Measurements from ENCODE around the gene HAUS7. TPM values are rescaled to one million over a fixed set of nuclear protein-coding genes. Genes with fewer than 3 reads are reported as not detected.
A peak's percentile ranks its signal among the peaks of the same experiment; 100 is the strongest.

Gene HAUS7
- total RNA-seq, 2 donors from 2014 or later: 21.2 to 67.4 TPM

DNA sequence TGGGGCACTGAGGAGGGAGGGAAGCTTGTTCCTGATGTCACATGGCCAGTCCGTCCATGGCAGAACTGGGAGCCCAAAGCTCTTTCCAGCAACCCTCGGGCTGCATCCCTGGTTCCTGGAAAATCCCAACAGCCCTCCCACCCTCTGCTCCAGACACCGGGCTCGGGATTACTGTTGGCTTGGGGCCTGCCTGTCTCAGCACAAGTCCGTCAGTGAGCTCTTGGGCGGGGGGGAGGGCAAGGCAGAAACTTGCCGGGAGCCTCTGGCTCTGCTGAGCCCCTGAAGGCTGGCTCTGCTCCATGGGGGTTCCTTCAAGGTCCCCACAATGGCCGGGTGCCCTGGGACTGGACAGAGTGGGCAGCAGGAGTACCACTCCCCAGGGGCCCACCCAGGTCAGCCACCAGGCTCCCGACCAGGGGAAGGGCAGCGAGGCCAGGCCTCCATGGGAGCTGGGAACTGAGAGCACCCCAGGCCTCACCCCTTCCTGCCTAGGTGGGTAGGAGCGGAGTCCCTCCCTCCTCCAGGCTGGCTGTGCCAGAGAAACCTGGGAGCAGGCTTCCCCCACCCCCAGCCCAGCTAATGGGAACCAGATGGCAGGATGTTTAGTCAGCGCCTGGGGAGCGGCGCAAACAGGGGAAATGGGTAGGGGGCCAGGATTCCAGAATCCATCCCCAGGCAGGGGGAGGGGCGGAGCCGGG is 6.4 kb upstream of the HAUS7 start:
- Mint-ChIP-seq H3K27ac (no peak overlapping the region), H3K4me3 (no peak overlapping the region), H3K9me3 (no peaks in the 10 kb centered on the region), H3K27me3 (no peaks in the 10 kb centered on the region), H3K36me3 (ENCODE audit: low read depth) (no peaks in the 10 kb centered on the region), H3K4me1 (no peaks in the 10 kb centered on the region)
- ATAC-seq (replicated peaks): no peak

DNA sequence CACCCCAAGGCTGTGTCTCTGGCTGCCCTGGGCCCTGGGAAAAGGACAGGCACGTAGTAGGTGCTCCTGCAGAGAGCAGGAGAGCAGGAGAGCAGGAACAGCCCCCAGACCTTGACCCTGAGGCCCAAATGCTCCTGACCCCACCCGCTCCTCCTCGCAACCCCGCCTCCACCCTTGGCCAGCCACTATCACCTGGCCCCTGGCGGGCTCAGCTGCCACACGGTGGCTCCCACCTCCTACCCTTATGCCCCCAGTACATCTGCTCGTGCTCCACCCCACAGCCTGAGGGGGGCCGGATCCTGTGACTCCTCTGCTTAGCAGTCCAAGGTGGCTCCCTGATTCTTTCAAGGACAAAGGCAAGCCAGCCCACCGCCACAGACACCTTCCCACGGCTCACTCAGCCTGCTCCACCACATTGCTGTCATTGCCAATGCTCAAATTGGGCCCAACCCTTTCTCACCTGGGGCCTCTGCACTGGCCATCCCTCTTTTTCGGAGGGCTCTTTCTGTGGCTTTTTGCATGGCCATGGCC is 5.4 kb upstream of the HAUS7 start:
- no peaks in the 10 kb centered on the region for H3K36me3 Mint-ChIP-seq (ENCODE audit: low read depth)
- H3K4me3 Mint-ChIP-seq: no peak overlapping the region
- no peak overlapping the region for H3K27ac Mint-ChIP-seq
- H3K27me3 Mint-ChIP-seq: no peaks in the 10 kb centered on the region
- no peak for ATAC-seq (replicated peaks)
- no peaks in the 10 kb centered on the region for H3K4me1 Mint-ChIP-seq
- H3K9me3 Mint-ChIP-seq: no peaks in the 10 kb centered on the region

DNA sequence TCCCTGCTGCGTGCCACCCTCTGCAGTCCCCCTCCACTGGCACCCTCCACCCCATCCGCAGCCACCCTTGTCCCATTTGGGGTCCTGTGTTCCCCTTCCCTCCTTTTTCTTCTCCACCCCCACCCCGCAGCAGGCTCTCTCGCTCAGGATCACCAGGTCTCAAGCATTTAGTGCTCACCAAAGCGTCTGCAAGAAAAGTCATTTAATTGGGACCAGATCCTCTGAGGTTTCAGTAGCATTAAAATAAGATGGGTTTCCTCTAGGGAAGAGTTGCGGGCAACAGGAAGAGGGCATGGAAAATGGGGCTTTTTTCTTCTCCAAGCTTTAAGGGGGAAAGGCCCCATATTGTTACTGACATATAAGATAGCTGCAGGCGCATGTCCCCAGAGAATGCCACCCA is 4.9 kb upstream of the HAUS7 start:
- no peak for ATAC-seq (replicated peaks)
- Mint-ChIP-seq H3K4me3 (no peak overlapping the region), H3K36me3 (ENCODE audit: low read depth) (no peaks in the 10 kb centered on the region), H3K27me3 (no peaks in the 10 kb centered on the region), H3K9me3 (no peaks in the 10 kb centered on the region), H3K4me1 (no peaks in the 10 kb centered on the region), H3K27ac (no peak overlapping the region)

DNA sequence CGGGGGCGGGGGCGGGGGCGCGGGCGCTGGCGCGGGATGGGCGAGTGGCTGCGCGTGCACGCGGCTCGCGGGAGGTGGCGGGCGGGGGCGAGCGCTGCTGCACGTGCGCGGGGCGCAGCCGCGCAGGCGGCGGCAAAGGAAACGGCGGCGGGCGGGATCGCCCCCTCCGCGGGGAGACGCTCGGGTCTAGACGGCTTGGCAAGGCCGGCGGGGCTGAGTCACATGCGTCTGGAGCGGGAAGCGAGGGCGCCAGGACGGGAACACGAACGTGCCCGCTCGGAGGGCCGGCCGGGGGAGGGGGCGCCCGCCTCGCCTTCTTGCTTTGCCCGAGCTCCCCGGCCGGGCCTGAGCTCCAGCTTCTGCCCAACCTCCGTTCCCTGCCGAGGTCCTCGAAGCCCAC is 4.3 kb upstream of the HAUS7 start:
- Mint-ChIP-seq H3K27ac (no peak overlapping the region), H3K4me3 (no peak overlapping the region), H3K4me1 (no peaks in the 10 kb centered on the region), H3K9me3 (no peaks in the 10 kb centered on the region), H3K27me3 (no peaks in the 10 kb centered on the region), H3K36me3 (ENCODE audit: low read depth) (no peaks in the 10 kb centered on the region)
- ATAC-seq (replicated peaks): no peak

DNA sequence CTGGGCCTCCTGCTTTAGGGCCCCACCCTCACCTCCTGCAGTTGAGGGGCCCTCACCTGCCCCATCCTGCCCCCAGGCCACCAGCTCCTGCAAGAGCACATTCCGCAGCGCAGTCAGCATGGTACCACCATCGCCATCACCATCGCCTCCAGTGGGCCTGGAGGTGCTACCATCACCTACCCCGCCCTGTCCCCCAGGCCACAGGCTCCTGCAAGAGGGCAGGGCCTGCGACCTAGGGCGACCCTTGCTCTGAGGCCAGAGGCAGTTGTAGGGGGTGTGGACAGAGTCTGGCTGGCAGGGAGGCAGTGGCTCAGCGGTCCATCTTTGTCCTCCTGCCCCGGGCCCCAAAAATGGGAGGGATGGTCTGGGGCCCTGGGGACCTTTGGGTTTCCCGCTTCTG is 3.9 kb upstream of the HAUS7 start:
- H3K4me3 Mint-ChIP-seq: no peak overlapping the region
- H3K9me3 Mint-ChIP-seq: no peaks in the 10 kb centered on the region
- no peak for ATAC-seq (replicated peaks)
- no peak overlapping the region for H3K27ac Mint-ChIP-seq
- no peaks in the 10 kb centered on the region for H3K36me3 Mint-ChIP-seq (ENCODE audit: low read depth)
- no peaks in the 10 kb centered on the region for H3K27me3 Mint-ChIP-seq
- no peaks in the 10 kb centered on the region for H3K4me1 Mint-ChIP-seq

DNA sequence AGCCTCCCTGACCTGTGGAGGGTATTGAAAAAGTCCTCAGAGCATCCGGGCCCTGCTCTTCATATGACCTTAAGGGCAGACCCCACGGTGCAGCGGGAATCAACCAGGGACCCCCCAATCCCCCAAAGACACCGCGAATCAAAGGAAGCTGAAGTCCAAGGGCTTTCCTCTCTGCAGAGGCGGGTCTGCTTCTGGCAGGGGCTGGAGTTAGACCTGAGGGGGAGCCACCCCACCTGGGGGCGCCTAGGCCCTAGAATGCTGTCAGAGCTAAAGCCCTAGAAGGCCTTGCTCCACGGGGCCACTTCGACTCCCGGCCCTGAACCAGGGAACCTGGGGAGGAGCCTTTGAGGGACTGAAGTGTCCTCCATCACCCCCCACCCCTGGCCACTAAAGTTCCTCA is 2.8 kb upstream of the HAUS7 start:
- no peaks in the 10 kb centered on the region for H3K9me3 Mint-ChIP-seq
- H3K4me1 Mint-ChIP-seq: no peaks in the 10 kb centered on the region
- H3K27me3 Mint-ChIP-seq: no peaks in the 10 kb centered on the region
- H3K36me3 Mint-ChIP-seq (ENCODE audit: low read depth): no peaks in the 10 kb centered on the region
- H3K4me3 Mint-ChIP-seq: peak overlapping the region; percentile 26
- ATAC-seq (replicated peaks): no peak
- no peak overlapping the region for H3K27ac Mint-ChIP-seq

DNA sequence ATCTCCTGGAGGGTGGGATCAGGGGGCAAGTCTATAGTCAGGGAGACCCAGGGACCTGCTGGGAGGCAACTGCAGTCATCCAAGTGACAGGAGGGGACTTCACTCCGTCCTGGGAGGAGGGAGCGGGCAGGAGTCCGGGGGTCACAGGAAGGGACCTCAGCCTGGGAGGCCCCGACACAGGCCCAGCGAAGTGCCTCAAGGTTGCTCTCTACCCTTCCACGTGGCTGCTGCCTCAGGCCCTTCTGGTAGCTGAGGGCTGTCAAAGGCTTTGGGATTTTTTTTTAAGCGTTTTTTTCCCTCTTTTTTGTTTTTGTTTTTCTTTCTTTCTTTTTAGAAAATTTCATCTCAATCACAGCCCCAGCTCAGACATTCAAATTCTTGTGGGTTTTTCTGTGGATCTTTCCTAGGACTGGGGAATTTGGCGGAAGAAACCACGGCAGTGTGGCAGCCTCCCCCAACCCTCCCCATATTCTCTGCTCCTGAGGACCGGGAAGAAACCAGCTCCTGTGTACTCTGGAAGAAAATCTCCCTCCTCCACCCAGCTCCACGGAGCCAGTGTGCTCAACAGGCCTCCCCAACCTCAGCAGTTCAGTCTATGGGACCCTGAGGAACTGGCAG is 1.4 kb upstream of the HAUS7 start:
- H3K27me3 Mint-ChIP-seq: no peaks in the 10 kb centered on the region
- ATAC-seq (replicated peaks): no peak
- no peaks in the 10 kb centered on the region for H3K9me3 Mint-ChIP-seq
- no peak overlapping the region for H3K27ac Mint-ChIP-seq
- H3K4me3 Mint-ChIP-seq: peak overlapping the region; percentile 67
- H3K36me3 Mint-ChIP-seq (ENCODE audit: low read depth): peaks cover 11% of the 10 kb centered on the region
- H3K4me1 Mint-ChIP-seq: no peaks in the 10 kb centered on the region

DNA sequence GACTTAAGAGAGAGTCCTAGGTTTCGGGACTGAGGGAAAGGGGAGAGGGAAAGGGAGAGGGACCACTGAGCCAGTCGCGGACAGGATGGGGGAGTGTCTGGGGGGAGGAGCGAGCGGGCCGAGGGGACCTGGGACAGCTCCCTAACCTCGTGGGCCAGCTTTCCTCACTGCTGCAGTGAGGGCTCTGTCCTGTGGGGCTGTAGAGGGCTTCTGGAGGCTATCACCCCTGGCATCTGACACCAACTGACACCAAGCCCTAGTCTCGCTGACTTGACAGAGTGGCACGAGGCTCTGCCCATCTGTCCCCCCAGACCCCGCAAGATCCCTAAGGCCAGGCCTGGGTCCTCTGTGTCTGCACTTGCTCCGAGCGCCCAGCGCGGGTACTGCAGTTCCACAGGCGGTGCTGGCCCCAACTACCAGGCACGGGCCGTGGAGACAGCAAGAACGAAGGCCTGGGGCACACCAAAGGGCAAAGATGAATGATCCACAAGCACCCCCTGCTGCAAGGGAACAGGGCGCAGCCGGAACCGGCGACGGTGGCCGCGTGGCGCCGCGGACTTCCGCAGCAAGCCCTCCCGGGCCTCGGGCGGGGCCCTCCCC is 465 bp downstream of the HAUS7 start:
- Mint-ChIP-seq H3K4me1 (no peaks in the 10 kb centered on the region), H3K27ac (no peak overlapping the region), H3K4me3 (peak overlapping the region; percentile 67), H3K27me3 (no peaks in the 10 kb centered on the region), H3K36me3 (ENCODE audit: low read depth) (peaks cover 11% of the 10 kb centered on the region), H3K9me3 (no peaks in the 10 kb centered on the region)
- ATAC-seq (replicated peaks): peak; percentile 41

DNA sequence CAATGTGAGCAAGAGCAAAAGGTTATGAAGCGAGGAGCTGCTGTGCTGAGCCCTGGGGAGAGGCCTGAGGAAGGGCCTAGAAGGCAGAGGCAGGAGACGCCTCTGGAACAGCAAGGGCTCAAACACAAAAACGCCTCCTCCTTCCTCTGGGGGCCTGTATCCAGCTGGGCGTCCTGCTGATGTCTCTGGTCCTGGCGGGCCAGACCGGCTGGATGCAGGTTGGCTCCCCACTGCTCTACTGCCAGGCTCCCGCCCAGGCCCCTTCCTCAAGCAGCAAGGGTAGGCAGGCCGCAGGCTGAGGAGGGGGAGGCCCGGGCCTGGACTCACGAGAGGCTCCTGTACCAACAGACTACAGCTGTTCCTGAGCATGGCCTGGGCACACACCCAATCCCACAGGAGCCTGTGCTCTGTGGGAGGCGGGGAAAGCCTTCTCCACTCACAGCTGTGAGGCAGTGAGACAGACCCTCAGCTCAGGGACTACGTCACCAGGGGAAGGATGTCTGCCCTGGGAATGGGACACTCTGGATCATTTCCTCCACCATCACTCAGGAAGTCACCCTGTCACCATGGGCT is 2.3 kb downstream of the HAUS7 start:
- H3K36me3 Mint-ChIP-seq (ENCODE audit: low read depth): peaks cover 20% of the 10 kb centered on the region
- ATAC-seq (replicated peaks): no peak
- H3K27me3 Mint-ChIP-seq: no peaks in the 10 kb centered on the region
- H3K4me3 Mint-ChIP-seq: no peak overlapping the region
- H3K4me1 Mint-ChIP-seq: no peaks in the 10 kb centered on the region
- H3K27ac Mint-ChIP-seq: no peak overlapping the region
- H3K9me3 Mint-ChIP-seq: no peaks in the 10 kb centered on the region

DNA sequence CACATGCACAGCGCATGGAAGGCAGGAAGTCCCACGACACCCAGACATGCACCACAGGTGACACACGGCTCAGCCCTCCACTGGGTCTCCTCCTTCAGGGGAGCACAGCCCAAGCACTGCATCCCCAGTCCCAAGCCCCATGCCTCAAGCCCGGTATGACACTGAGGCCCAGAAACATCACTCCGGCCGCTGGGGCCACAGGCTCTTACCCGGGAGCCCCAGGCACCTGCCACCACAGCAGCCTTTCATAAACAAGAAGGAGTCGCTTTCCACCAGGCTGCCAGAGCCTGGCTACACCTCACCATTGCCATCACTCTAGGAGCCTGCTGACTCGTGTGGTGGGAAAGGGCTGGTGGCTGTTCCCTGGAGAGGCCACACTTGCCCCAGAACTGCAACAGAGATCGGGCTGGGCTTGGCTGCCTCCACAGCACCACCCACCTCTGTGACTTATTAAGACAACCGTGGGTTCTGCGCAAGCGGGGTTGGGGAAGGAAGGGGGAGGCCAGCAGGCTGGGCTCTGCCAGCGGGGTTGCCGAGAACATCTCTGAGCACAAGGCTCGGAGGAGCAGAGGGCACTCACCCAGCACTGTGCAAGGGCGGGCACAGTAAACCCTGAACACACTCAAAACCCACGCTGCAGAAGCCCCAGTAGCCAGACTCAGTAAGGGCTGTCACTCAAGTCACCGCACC is 4.5 kb downstream of the HAUS7 start:
- H3K27ac Mint-ChIP-seq: no peak overlapping the region
- peaks cover 35% of the 10 kb centered on the region for H3K36me3 Mint-ChIP-seq (ENCODE audit: low read depth)
- ATAC-seq (replicated peaks): no peak
- no peak overlapping the region for H3K4me3 Mint-ChIP-seq
- no peaks in the 10 kb centered on the region for H3K9me3 Mint-ChIP-seq
- H3K4me1 Mint-ChIP-seq: no peaks in the 10 kb centered on the region
- H3K27me3 Mint-ChIP-seq: no peaks in the 10 kb centered on the region

DNA sequence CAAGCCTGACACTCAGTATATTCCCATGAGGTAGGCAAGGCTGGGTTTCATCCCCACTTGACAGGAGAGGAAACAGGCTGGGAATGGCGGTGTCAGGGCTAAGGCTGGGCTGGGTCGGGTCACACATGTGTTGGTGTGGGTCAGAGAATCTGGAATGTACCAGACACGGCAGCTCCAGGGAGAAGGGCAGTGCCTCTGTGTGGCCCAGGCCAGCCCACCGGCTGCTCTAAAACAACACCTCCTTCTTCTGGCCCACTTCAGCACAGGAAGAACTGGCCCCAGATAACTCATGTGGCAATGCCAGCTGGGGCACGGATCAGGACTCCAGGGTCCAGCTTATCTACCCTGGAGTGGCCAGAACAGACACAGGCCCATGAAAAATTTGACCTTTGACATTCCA is 6.3 kb downstream of the HAUS7 start:
- no peak for ATAC-seq (replicated peaks)
- H3K4me3 Mint-ChIP-seq: no peak overlapping the region

DNA sequence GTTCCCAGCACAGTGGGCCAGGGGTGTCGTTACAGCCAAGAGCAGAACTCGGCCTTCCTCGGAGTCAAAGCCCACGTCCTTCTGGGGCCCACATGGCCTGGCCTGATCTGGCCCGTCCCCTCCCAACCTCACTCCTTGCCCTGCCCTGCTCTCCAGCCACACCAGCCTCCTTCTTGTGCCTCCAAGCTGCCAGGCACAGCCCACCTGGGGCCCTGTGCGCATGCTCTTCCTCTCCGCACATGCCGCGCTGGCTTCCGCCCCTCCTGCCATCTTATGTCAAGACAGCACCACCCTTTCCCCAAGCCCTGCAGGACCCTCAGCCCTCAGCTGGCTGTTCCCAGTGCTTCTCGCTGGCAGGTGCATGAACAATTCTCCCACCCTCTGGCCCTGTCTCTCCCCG is 6.8 kb downstream of the HAUS7 start:
- Mint-ChIP-seq H3K36me3 (ENCODE audit: low read depth) (peaks cover 57% of the 10 kb centered on the region), H3K4me3 (no peak overlapping the region), H3K27ac (no peak overlapping the region), H3K4me1 (no peaks in the 10 kb centered on the region), H3K9me3 (no peaks in the 10 kb centered on the region), H3K27me3 (no peaks in the 10 kb centered on the region)
- ATAC-seq (replicated peaks): no peak

More for the DNA sequence above, 6.3 kb downstream of the HAUS7 start:
- no peaks in the 10 kb centered on the region for H3K27me3 Mint-ChIP-seq
- no peaks in the 10 kb centered on the region for H3K9me3 Mint-ChIP-seq
- no peak overlapping the region for H3K27ac Mint-ChIP-seq
- peaks cover 51% of the 10 kb centered on the region for H3K36me3 Mint-ChIP-seq (ENCODE audit: low read depth)
- H3K4me1 Mint-ChIP-seq: no peaks in the 10 kb centered on the region

DNA sequence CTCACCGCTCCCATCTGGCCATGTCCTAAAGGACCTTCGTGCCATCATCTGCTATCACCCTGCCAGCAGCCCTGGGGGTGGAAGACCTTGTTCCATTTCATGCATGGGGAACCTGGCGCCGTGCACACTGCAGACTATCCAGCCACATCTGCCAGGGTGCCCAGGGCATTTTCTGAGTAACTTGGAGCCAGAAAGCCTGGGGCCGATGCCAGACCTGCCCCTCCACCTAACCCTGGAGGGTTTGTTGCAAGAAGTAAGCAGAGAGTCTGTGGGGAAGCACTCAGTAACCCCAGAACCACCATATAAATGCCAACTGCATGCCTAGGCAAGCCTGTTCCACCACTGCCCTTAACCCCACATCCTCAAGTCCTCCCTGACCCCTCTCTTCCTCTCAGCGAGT is 7.3 kb downstream of the HAUS7 start:
- Mint-ChIP-seq H3K27me3 (no peaks in the 10 kb centered on the region), H3K36me3 (ENCODE audit: low read depth) (peaks cover 60% of the 10 kb centered on the region), H3K27ac (no peak overlapping the region), H3K9me3 (no peaks in the 10 kb centered on the region), H3K4me1 (no peaks in the 10 kb centered on the region), H3K4me3 (no peak overlapping the region)
- no peak for ATAC-seq (replicated peaks)

DNA sequence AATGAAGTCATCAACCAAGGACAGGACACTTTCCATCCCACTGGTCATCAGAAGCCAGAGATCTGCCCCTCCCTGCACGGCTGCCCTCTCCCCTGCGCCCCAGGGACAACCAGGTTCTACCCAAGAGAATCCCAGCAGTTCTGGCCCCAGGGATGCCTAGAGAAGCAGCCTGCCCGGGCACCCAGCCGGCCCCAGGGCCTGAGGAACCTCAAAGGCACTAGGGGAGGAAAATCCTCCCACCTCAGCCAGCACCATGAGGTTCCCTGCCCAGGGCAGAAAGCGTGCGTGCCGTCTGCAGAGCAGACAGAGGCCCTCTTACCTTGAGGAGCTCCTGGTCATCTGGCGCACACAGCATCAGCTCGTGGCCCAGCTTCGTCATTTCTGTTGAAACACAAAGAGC is 8.1 kb downstream of the HAUS7 start:
- Mint-ChIP-seq H3K9me3 (no peaks in the 10 kb centered on the region), H3K4me3 (no peak overlapping the region), H3K4me1 (no peaks in the 10 kb centered on the region), H3K27ac (no peak overlapping the region), H3K27me3 (no peaks in the 10 kb centered on the region), H3K36me3 (ENCODE audit: low read depth) (peaks cover 52% of the 10 kb centered on the region)
- no peak for ATAC-seq (replicated peaks)
